Measurements from ENCODE around the gene NFE2L2.
"Not testable (repeated sequence)": the region's sequence is repeated elsewhere in the genome, so short reads cannot be mapped to it uniquely, and the experiment has no call there.

Gene NFE2L2

DNA sequence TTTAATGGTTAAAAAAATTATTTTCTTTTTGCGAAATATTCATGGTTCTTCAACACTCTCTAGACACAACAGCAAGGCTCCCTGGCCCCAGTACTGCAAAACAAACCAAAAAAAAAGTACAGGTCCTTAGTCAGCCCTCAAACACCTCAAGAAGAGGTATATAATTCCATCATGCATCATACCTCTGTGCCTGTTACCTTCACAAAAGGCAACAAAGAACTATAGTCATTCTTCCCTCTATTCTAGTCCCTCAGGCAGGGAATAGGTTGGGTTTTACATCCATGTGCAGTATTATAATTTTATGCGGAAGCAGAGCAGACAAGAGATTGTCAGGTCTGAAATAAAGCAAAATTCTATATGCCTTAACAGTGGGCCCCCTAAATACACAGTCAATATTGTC is 8.5 kb downstream of the NFE2L2 start:
- DNase-seq = no peak

GRCh38 chr2:177255227-177255601 is 9.3 kb downstream of the NFE2L2 start:
- DNase-seq = no peak

DNA sequence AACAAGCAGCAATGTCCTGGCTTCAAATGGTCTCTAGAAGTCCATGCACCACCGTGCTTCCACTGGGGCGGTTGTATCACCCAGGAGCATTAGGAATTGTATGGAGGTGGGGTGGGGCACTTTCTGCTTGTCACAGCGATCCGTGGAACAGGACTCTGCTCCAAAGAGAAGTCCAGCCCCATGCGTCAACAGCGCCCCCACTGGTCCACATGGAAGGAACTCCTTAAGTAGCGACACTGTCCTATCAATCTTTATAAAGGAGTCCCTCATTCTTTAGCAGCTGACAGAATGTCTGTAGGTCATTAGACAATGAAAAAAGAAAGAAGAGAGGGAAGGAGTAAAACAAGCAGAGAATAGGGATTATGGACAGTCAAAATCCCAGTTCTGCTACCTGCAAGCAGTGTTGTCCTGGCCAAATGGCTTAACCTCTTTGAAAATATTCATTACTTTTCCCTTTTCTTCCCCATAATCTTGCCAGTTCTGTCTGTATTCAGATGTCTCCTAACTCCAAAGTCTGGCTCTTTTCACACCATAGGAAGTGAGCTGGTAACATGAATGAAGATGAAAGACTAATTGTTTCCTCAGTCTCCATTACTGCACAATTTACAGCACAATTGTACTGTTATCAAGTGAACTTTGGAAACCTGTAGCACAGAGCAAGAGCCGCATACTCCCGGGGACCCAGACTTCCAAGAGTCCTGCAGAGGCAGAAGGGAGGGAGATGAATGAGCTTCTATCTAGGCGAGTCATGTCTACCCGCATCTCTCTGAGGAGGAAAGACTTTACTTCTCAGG is 9.9 kb downstream of the NFE2L2 start:
- DNase-seq = peak in 2 of 4 experiments; percentile 48 to 64

DNA sequence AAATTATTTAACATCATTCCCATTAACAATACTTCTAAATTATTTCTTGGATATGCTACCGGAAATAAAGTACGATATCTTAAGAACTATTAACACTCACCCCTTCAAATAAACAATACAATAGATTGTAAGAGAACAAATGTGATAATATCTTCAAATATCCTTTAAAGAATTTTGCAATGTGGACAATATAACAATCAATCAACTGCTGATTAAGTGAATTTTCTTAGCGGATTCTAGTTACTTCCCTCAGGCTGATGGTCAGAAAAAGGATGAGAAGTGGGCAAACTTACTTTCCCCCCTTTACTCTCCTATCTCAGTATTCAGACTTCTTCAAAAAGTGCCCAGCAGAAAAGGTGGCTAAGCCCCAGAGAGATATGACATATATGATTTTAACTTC is 10.8 kb downstream of the NFE2L2 start:
- no peak for DNase-seq

DNA sequence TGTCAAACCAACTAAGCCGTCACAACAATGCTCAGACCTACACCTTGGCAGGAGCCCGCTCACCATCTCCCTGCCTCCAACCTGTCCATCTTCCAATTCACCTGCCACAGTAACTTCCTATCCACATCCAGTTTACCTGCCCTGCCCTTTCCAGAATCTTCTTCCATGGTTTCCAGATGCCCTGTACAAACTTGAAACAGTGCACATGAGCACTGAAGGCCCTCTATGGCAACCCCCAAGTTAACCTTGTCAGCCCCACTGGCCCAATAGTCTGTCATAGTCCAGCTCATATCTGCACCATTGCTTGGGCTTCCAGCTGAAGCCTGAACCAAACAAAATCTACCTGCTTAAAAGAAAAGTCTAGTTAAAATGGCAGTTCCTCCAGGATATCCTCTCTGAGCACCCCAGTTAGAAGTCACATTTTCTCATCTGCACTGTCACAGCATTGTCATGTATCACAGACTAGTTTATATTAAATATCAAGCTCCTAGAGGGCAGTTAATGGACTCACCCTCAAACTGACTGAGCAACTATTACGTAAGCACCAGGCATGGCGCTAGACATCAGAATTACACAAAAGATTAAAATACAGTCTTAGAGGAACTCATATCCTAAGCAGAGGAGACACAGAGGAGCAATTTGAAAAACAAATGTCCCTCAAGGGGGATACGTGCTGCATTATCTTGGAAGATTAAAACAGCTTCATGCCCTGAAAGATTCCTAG is 11.6 kb downstream of the NFE2L2 start:
- DNase-seq = no peak

GRCh38 chr2:177251165-177251542 is 13.4 kb downstream of the NFE2L2 start:
- no peak for DNase-seq

DNA sequence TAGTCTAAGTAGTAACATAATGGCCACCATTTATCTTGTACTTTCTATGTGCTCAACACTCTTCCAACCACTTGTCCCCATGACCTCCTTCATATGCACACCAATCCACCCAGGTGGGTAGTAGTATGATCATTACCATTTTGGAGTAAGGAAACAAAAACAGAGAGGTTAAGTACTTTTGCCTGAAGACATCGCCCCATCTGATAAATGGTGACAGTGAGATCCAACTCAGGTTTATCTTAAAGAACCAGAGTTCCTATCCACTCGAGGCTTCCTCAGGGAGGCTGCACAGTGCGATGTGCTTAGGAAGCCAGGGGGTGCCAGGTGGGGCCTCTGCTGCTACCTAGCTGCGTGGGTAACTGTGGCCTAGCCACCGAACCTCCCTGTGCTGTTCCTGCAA is 14.1 kb downstream of the NFE2L2 start:
- no peak for DNase-seq

- DNase-seq = no peak
Measured at GRCh38 chr2:177249038-177249437, 15.5 kb downstream of the NFE2L2 start.

- DNase-seq = no peak
Measured at GRCh38 chr2:177247693-177248262, 16.7 kb downstream of the NFE2L2 start.

DNA sequence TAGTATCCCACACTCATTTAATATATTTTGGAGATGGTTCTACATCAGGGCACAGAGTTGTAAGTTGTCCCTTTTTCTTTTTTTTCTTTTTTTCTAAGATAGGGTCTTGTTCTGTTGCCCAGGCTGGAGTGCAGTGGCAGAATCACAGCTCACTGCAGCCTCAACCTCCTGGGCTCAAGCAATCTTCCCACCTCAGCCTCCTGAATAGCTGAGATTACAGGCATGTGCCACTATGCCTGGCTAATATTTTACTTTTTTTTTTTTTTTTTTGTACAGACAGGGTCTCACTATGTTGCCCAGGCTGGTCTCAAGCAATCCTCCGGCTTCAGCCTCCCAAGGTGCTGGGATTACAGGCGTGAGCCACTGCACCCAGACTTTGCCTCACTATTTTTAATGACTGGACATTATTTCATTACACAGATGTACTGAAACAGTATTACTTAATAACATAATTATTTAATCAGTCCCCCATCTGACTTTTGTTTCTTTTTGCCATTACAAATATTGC is 17.9 kb downstream of the NFE2L2 start:
- DNase-seq = not testable (repeated sequence)

GRCh38 chr2:177246000-177246399 is 18.5 kb downstream of the NFE2L2 start:
- DNase-seq = no peak

DNA sequence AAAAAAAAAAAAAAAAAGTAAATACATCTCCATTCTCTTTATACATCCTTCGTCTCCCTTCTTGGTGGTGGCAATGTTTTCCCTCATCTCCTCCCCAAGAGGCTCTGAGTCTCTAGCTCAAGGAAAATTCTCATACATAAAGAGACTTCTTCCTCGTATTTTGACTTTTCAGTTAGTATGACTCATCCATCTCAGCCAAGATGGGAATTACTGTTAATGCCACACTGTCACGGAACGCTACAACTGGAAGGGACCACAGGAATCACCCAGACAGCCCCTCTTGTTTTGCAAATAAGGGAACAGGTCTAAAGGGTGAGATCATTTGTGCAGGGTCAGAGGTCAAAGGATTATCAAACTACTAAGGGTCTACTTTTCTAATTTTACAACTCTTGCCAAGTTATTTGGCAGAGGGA is 19.5 kb downstream of the NFE2L2 start:
- DNase-seq = peak; percentile 46 to 74 (median 58)

DNA sequence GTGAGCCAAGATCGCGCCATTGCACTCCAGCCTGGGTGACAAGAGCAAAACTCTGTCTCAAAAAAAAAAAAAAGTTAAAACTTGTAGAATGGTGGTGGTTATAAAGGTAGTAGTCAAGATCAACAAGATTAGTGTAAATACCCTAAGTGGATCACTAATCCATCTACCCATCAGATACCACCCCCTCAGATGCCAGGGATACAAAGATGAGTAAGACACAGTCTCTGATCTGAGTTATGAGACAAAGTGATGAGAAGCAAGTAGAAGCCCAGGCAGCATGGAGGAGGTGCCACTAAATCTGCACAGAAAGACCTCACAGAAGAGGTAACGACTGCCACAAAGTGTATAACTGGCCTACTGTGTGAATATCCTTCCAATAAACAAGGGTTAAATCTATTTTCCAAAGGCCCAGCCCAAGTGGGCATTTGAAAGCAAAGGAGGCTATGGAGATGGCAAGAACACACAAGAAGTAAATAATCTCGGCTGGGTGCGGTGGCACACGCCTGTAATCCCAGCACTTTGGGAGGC is 20.2 kb downstream of the NFE2L2 start:
- DNase-seq = no peak

GRCh38 chr2:177243476-177243875 is 21.1 kb downstream of the NFE2L2 start:
- no peak for DNase-seq

GRCh38 chr2:177243073-177243472 is 21.5 kb downstream of the NFE2L2 start:
- DNase-seq = no peak

DNA sequence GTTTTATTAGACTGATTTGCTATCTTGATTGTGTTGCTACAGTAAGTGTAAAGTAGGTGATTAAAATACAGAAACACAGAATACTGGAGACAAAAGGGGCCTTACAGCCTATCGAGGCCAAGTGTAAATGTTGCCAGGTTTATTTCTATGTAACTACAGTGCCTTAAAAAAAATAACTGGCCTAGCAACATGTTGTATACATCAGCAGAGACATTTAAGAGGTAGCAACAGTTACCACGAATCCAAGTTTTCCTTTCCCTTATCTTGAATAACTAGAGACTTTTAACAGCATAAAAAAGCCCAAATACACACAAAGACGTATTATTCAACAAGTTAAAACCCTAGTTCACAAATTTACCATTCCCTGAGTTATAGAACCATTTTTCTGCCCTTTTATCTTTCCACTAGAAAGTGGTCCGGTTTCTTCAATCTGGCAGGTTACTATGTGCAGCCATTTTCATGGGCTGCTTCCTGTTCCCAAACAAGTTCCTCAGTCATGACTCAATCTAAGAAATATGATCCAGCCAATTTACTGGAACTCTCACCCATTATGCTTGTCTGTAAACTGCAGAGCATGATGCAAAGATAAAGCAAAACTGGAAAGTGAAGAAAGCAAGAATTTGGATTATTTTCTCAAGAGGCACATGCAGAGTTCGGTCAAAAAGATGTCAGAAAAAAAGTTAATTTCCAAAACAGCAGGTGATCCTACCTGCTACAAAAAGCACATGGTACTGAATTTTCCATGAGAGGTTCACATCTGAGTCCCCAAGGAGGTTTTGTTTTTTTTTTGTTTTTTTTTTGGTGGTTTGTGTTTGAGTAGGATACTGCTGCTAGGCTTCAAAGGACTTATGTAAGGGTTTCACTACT is 22.2 kb downstream of the NFE2L2 start:
- peak in 3 of 4 experiments; percentile 56 to 72 (median 68) for DNase-seq

GRCh38 chr2:177241711-177242120 is 22.8 kb downstream of the NFE2L2 start:
- DNase-seq = peak in 1 of 4 experiments; percentile 41

DNA sequence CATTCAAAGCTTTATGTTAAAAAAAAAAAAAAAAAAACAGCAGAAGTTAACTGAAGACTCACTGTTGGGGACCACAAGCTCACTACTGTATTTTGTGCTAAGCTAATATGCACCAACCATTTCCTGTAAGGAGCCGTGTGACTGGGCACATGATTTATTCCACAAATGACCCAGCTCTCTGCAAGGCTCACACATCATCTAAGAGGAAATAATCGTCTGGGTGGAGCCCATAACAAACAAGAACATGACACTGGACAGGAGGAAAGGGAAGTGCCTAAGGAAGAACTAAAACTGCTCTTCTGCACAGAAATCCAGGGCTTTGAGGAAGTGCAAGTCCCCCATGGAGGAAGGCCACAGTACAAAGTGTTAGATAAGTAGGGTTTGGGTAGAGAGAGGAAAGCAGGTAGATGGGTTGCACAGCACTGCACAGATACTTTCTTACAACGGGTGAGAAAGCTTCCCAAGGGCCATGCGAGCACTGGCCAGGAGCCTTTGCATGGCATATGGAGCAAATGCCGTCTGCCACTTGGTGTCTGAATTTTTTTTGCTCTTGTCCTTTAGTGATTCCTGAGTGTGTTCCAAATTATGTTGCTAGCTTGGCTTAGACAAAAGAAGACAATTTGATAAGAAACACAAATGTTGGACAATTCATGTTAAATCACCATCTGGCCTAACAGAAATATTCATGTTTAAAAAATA is 24.4 kb downstream of the NFE2L2 start:
- DNase-seq = peak; percentile 86 to 99 (median 95)

GRCh38 chr2:177239053-177239452 is 25.5 kb downstream of the NFE2L2 start:
- DNase-seq = no peak

DNA sequence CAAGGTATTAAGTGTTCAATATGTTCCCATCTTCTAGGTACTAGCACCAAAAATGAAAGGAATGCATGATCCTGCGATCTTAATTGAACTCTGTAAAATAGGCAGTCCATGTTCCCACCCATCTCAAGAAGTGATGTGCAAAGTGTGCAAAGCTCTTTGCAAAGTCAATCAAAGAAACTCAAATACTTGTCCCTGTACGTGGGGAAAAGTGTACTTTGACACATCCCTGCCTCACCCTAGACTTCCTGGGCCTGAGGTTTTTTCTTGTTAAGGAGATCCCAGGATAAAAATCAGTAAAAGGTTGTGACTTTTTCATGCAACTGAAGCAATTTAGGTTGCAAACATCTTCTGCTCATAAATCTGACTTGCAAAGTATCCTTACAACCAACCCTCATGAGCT is 26.6 kb downstream of the NFE2L2 start:
- no peak for DNase-seq

DNA sequence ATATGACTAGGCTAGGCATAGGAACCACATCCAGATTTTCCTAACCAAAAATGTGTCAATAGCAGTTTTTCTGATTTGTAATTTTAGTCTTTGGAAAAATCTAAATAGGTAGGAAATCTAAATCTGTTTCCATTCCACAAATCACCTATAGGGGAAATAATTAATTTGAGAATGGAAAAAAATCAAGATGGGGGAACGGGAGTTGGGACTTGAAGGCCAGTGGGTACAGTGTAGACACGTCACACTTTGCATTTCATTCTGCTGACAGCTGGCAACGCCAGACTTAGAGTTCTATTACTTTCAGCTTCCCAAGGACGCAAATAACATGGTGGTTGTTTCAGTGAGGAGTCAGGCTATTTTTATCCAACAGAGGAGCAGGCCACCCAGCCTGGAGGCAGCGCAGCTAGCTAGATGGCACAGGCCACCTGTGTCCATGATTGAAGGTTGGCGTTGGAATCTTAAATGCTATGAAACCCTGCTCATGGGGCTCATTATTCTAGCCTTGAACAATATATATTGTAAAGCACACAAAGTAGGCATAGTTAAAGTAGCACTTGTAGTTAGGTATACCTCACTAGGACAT is 28.6 kb downstream of the NFE2L2 start:
- no peak for DNase-seq
